ENCODE results near the gene PEX14.

Gene PEX14

DNA sequence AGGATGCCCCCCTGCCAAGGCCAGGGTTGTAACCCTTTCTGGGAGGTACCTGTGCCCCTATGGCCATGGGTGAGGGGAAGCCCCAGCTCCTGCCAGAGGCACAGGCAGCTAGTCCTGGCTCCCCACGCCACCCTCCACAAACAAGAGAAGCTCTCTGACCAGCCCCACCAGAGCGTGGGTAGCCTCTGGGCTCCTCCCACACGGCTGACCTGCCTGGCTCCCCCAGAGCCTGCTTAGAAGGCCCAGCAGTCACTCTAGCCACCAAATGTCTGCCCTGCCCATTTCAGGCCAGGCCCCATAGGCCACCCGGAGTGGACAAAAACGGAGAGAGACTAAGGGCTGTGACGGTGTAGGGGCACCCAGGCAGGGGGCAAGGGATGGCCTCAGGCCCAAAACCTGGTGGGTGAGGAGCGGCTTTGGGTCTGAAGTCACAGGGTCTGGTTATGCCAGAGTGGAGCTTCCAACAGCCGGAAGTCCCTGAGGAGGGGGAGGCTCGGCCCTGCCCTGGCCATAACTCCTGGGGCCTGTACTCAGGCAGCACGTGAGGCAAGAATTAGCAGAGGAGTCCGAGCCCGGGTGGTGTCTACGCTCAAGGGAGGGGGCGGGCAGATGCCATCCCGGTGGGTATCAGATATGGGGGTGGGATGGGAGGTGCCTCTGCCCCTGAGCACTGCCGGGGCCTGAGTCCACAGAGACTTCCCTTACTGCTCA is 166.2 kb downstream of the PEX14 start:
- in situ Hi-C loops (cut with HindIII; ENCODE audit: low sequenced_read_pairs): no loop called here

DNA sequence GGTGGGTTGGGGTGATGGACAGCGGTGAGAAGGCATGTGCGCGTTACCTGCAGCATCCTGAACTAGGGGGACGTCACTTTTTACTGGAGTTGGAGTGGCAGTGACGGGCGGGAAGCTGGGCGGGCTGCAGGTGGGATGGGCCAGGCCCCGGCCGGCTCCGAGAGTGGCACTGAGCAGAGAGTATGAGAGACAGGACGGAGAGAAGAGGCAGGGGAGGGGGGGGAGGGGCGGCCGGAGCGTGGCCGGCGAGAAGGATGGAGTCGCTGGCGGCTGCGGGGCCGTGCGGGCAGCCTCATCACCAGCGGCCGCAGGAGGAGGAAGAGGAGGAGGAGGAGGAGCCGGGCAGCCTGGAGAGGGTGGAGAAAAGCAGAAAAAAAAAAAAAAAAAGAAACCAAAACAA is 167.2 kb downstream of the PEX14 start:
- in situ Hi-C loops (cut with HindIII; ENCODE audit: low sequenced_read_pairs): no loop called here

DNA sequence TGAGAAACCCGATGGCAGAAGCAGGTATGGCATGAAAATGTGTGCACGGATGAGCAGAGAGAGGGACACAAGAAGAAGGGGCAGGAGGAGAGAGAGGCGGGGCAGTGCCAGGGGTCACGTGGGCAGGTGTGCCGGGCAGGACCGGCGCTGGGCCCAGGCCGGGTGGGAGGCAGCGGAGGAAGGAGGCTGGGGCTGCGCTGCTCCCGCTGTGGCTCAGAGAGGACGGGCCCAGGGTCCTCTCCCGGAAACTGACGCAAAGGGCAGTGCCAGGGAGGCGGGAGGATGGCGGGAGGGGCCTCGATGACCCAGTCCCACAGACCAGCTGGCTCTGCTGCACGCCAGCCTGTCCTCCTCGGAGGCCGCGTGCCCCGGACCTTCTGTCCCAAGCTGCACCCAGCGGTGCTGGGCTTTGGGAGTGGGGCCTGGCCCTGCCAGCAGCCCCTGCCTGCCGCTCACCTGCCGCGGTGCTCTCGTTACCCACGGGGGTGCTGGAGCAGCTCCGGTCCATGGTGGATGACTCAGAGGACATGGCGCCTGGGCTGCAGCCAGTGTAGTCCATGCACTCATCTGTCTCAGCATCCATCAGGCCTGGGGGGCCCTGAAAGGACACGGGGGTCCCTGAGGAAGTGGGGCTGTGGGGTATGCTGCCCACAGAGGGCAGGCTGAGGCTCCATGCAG is 167.8 kb downstream of the PEX14 start:
- in situ Hi-C loops (cut with HindIII; ENCODE audit: low sequenced_read_pairs): no loop called here

DNA sequence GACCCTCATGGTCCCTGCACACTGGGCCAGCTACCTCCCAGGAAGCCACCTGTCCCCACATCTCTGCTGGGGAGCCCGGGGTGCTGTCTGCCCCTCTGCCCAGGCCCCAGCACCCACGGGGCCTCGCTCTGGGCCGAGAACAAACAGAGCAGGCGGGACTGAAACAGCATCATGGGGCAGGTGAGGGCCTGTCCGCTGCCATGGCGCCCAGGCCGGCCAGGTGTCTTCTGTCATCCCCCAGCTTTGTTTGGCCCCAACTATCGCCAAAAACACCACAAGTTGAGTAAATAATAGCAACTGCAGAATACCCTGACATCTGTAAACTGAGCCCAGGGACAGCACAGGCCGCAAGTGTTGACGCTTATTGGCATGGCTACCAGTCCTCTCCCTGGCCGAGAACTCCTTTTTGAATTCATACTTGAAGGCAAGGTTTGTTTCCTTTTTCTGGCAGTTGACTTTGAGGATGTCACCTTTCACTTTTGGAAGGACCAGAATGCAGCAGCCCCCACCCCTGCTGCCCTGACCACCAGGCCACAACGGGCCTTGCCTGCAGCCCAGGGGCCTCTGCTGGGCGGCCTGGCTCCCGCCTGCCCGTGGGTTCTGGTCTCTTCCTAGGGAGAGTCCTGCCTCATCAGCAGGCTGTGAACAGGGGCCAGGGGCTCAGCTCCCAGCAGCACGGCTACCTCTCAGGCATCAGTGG is 169.0 kb downstream of the PEX14 start:
- in situ Hi-C loops (cut with HindIII; ENCODE audit: low sequenced_read_pairs): no loop called here

DNA sequence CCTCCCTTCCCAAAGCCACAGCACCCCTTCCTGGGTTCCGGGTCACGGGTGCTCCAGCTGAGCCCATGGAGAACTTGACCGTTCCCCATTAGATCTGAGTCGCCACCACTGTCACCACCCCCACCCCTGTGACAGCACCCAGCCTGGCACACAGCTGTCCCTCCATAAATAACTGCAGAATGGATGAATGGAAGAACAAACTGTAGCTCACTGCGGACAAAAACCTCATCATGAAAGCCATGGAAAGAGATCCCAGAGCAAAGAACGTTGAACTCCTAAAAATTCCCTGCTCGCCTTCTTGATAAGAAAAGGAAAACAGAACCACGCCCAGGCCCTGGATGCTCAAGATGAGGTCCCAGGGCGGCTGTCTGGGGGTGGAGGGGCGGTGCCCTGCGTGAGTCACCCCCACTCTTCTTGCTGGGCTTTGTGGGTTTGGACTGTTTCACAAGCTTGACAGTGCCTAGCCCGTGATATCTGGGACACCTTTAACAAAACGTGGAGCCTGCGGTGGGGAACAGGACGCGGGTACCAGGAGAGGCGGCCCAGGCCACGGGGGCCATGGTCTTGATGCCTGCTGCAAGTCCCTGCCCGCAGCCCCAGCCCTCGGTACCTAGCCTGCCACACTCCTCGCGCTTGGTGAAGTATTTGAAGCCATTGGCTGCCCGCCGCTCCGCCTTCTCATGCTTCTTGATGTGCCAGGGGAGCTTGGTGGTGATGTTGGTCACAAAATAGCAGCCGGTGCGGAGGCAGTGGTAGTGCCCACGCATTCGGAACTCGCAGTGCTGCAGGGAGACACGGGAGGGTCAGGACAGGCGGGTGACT is 169.8 kb downstream of the PEX14 start:
- in situ Hi-C loops (cut with HindIII; ENCODE audit: low sequenced_read_pairs): no loop called here

DNA sequence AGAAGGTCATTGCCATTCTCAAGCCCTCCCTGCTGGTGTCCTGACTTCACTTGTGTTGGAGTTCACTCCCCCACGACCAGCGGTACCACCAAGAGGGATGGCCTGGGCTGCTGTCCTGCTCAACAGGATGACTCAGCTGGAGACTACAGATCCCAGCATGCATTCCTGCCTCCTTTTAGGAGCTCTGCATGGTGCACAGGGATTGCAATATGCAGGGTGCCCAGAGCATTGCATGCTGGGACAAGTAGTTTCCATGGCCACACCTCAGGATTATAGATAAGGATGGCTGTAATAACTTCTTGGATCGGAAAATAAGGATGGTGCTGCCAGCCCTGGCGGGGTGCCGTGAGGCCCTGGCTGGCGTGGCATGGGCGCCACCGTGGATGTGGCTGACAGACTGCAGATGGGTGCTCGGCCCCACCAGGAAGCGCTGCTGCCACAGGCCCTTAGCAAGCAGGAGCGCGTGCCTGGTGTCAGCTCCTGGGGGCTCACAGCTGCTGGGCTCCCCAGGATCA is 171.7 kb downstream of the PEX14 start:
- in situ Hi-C loops (cut with HindIII; ENCODE audit: low sequenced_read_pairs): no loop called here

DNA sequence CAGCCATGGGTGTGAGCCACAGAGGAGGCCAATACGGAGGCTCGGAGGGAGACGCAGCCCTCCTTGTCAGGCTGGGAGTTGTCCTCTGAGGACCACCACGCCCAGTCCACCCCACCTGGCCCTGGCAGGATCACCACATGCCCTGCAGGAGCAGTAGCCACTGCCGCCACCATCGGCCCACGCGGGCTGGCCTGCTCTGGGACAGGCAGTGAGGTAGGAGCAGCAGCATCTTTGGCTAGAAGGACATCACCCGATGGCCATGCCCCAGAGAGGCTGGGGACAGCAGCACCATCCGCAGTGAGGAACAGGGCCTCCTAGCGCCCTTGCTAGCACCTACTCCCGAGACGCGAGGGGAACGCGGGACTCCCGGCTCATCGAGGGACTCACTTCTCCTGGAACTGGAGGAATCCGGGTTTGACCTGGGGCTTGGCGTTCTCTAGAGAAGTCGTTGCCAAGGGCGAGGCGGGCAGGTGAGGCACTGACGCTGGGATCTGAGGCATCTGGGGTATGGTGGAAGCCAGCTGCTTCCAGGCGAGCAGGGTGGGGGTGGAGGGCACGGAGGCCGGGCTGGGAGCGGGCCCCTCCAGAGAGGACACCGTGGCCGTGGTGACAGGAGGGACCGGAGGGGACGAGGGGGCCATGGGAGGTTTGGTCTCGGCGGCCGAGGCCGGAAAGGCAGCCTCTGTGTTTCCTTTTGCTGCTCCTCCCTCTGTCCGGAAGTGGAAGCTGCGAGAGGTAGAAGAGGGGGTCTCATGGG is 172.8 kb downstream of the PEX14 start:
- in situ Hi-C loops (cut with HindIII; ENCODE audit: low sequenced_read_pairs): no loop called here

DNA sequence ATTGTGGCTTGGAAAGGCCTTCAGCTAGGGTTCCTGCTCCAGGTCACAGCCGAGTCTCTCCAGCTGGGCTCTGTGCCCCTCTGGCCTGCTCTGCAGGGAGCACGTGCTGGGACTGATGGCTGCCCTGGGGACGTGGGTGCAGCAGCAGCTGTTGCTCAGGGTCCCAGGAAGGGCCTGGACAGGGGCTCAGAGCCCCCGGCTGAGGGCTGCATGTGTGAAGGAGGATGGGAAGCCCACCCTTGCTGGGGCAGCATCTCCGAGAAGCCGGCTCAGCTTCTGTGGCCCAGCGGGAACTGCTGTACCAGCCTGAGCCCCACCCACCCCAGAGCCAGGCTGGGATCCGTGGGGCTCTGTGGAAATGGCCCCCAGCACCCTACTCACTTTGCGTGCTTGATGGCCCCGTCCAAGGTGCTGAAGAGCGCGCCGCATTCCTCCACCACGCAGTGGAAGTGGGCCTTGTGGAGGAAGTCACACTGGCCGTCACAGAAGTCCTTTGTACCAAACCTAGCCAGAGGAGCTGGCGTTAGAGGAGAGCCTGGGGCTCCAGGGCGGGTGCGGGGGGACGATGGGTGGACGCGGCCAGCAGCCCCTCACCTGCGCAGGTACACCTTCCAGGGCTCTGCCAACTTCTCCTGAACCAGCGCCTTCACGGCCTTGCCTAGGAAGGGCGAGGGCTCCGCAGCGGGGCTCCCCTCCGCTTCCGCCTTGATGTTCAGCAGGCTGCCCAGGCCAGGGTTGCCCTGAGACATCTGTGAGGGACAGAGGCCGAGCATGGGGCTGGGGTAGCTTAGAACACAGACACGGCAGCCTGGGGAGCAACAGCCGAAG is 174.2 kb downstream of the PEX14 start:
- in situ Hi-C loops (cut with HindIII; ENCODE audit: low sequenced_read_pairs): no loop called here

DNA sequence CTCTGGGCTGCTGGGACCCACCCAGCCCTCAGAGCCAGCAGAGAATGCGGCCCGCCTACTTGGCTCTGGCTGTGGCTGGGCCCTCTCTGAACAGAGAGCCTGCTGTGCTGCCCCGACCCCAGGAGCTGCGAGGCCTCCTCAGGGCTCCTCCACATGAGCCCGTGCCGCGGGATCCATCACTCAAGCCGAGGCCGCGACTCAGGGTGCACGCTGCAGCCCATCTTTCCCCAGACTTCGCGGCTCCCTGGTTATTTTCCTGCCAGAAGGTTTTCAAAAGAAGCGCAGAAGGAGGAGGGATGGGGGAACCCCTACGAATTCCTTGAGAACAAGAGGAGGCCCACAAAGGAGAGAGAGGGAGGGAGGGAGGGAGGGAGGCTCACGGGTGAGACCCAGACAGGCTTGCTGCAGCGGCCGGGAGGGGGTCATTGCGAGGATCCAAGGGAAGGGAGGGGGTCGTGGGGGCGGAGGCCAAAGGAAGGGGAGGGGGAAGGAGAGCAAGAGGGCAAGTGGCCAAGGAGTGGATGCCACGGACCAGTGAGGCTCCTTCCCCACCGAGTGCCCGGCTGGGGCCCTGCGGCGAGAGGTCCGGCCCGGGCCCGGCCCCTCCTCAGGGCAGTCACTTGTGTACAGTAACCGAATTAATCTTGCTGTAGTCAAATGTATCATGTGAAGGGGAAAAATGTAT is 174.9 kb downstream of the PEX14 start:
- in situ Hi-C loops (cut with HindIII; ENCODE audit: low sequenced_read_pairs): loop anchor here (5.0 kb wide), 3 partner anchors 62 to 112 kb away; no protein-coding TSS in a partner anchor

DNA sequence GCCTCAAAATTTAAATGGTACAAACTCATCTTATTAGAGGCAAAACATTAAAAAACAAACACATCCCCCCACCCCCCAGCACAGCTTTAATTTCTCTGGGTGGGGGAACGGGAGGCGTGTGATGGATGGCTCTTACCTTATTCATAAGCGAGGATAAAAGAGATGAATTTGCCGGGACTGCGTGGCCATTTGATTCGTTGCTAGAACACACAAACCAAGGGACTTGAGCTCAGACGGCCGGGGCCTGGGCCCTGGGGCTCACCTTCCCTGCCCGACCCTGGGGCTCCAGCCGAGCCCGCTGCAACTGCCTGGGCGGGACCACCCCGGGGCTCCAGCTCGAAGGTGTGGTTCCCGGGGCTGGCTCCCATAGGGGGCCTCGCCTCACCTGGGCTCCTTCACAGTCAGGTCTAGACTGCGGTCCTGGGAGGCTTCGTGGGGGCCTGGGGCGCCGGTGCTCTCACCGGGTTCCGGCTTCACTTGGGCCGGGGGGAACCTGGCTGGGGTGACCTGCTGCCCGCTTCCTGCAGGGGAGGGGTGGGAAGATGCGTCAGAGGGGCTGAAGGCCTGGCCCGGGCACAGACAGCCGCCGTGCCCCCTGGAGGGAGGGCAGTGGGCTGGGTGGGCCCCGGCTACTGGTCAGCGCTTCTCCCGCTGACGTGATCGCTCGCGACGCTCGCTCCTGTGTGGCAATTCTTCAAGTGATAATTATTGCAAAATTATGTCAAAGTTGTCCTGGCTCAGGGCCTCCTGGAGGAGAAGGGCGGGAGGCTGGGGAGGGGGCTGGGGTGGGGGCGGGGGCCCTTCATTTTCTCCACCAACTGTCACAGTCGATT is 176.0 kb downstream of the PEX14 start:
- in situ Hi-C loops (cut with HindIII; ENCODE audit: low sequenced_read_pairs): loop anchor here (5.0 kb wide), 3 partner anchors 63 to 113 kb away; no protein-coding TSS in a partner anchor

DNA sequence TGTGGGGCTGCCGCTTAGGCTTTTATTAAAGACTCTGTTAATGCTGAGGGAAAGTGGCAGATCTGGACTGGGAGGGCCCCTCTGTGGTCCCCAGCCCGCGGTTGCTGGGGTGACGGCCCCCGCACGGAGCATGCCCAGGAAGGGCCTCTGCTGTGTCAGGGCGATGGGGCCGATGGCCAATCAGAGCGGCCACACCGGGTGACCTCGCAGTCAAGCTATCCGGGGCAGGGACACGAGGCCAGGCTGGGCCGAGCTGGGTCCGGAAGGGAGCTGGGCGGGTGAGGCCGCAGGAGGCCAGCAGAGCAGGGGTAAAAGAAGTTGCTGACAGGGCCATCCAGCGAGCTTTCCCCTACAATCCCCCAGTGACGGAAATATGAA is 176.6 kb downstream of the PEX14 start:
- in situ Hi-C loops (cut with HindIII; ENCODE audit: low sequenced_read_pairs): loop anchor here (5.0 kb wide), 3 partner anchors 64 to 114 kb away; no protein-coding TSS in a partner anchor

DNA sequence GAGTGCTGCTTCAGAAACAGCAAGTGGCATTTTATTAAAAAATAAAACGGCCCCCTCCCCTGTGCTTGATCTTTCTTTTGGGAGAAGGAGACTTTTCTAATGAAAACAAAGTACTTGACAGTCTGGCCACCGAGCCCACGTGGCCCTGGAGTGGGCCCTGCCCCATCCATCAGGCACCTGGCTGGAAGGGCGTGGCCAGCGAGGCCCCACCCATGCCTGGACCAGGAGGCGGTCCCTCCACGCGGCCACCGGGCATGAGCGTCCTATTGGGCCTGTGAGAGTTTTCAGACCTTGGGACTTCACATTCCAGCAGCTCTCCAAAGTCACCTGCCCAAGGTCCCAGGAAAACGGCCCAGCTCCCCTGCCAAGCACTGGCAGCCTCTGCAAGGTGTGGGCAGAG is 177.0 kb downstream of the PEX14 start:
- in situ Hi-C loops (cut with HindIII; ENCODE audit: low sequenced_read_pairs): loop anchor here (5.0 kb wide), 3 partner anchors 64 to 114 kb away; no protein-coding TSS in a partner anchor

DNA sequence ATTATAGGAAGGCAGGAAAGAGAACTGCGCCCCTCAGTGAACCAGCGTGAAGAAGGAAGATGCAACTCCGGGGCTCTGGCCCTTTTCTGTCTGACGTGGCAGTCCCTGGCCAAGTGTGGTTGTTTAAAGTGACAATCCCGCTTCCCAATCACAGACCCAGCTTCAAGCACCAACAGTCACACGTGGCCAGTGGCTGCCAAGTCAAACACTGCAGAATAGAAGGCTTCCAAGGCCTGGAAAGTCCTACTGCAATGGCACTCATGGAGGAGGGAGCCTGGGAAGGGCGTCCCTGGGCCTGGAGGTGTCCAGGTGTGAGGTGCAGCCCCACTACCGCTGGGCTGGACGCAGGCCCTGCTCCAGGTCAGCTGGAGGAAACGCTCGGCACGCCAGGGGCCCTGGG is 177.9 kb downstream of the PEX14 start:
- in situ Hi-C loops (cut with HindIII; ENCODE audit: low sequenced_read_pairs): loop anchor here (5.0 kb wide), 3 partner anchors 65 to 115 kb away; no protein-coding TSS in a partner anchor

DNA sequence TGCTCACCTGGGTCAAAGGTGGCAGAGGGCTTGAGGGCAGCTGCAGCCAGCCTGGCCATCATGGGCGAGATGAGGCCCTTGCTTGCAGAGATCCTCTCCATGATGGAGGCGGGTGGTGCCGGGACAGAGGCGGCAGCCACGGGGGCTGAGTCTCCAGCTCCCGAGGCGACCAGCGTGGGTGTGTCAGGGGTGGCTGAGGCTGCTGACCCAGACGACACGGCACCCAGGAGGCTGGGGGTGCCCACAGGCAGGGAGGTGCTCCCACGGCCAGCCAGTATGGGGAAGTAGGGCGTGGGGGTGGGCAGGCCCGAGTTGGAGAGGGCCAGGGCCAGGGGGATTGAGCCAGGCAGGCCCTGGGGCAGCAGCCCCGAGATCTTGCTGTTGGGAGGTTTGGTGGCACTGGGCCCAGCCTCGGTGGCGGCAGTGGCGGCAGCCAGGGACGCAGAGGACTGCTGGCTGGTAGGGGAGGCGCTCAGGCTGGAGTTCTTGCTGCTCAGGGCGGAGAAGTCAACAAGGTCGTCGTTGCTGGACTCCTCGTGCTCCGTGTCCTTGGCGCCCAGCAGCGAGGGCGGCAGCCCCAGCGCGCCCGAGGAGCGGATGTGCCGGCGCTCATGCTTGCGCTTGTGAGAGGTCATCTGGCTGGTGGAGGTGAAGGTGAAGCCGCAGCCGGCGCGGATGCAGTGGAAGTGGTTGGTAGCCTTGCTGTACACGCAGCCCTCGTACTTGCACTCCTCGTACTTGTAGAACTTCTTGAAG is 178.8 kb downstream of the PEX14 start:
- in situ Hi-C loops (cut with HindIII; ENCODE audit: low sequenced_read_pairs): loop anchor here (5.0 kb wide), 3 partner anchors 66 to 116 kb away; no protein-coding TSS in a partner anchor

DNA sequence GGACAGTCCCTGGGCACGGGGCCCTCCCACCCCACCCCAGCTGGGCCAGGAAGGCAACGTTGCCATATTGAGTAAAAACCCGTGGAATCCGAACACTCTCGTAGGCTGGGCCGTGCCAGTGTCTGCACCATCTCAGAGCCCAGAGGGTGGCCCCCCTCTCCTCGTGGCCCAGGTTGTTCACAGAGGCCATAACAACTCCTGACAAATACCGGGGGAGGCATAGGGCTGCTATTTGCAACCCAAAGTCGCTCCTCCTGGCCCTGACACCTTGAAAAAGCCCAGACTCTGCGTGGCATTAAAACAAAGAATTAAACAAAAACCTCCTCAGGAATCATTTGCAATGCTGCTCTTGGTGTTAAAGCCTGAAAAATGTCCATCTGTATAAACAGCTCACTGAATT is 180.3 kb downstream of the PEX14 start:
- in situ Hi-C loops (cut with HindIII; ENCODE audit: low sequenced_read_pairs): no loop called here

DNA sequence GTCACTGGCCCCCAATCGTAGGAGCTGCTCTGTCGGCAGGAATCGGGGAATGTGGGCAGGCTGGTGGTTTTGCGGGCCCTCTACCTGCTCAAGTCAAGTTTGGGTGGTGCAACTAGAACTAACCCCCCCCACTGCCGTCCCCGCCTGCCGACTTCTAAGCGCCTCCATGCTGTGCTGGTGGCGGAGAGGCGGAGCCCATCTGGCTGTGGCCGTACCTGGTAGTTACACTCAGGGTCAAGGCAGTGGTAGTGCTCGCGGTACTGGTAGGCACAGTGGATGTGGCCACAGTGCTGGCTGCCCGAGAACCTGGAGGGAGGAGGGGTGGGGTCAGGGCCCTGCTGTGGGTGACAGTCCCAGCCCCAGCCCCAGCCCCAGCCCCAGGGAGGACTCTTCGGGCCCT is 181.7 kb downstream of the PEX14 start:
- in situ Hi-C loops (cut with HindIII; ENCODE audit: low sequenced_read_pairs): no loop called here
